ENCODE measurements around the gene CD22.

DNA sequence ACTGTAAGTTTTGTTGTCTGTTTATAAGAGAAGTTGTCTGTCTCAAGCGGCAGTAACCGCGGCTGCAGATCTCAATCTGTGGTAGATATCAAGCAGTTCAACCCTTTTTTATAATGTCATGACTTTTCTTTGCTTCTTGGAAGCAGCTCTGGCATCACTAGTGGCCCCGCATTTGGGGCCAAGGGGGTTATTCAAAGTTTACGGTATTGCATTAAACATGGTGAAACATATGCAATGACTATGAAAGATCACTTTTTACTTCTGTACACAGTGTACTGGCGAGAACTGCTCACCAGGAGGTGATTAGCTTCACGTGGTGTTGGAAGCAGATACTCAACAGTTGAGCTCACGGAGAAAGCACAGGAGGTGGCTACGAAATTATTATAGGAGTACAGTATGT lies 24.6 kb downstream of the CD22 start:
- TF ChIP-seq, protein P1, sequence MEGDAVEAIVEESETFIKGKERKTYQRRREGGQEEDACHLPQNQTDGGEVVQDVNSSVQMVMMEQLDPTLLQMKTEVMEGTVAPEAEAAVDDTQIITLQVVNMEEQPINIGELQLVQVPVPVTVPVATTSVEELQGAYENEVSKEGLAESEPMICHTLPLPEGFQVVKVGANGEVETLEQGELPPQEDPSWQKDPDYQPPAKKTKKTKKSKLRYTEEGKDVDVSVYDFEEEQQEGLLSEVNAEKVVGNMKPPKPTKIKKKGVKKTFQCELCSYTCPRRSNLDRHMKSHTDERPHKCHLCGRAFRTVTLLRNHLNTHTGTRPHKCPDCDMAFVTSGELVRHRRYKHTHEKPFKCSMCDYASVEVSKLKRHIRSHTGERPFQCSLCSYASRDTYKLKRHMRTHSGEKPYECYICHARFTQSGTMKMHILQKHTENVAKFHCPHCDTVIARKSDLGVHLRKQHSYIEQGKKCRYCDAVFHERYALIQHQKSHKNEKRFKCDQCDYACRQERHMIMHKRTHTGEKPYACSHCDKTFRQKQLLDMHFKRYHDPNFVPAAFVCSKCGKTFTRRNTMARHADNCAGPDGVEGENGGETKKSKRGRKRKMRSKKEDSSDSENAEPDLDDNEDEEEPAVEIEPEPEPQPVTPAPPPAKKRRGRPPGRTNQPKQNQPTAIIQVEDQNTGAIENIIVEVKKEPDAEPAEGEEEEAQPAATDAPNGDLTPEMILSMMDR (IDR thresholded peaks at IDR 0.05; ENCODE audit: extremely low read depth in 1 of 2, insufficient read depth in 1 of 2, low read depth in 1 of 2, low read length in 2 of 2), result no peak
- TF ChIP-seq MYC (IDR thresholded peaks at IDR 0.05; ENCODE audit: low read depth, low read length) (no peak), POLR2AphosphoS5 (IDR thresholded peaks at IDR 0.05; ENCODE audit: insufficient read depth, low read depth, low read length) (no peak), POLR2A (IDR thresholded peaks at IDR 0.05; ENCODE audit: low read depth, low read length) (no peak), JUN (IDR thresholded peaks at IDR 0.05; ENCODE audit: borderline replicate concordance, insufficient read depth, insufficient read length, low read depth) (no peak), EZH2 (IDR thresholded peaks at IDR 0.05; ENCODE audit: borderline replicate concordance, low read depth, low read length, severe bottlenecking) (no peak)
- TF ChIP-seq, protein P2, sequence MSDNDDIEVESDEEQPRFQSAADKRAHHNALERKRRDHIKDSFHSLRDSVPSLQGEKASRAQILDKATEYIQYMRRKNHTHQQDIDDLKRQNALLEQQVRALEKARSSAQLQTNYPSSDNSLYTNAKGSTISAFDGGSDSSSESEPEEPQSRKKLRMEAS (IDR thresholded peaks at IDR 0.05; ENCODE audit: insufficient read depth, insufficient read length), result no peak
